IPS-11a (cell line): ENCODE data around the gene INTS2.
"Not testable (repeated sequence)": the region's sequence is repeated elsewhere in the genome, so short reads cannot be mapped to it uniquely, and the experiment has no call there.

Experiments used
- H3K4me3 ChIP-seq: one replicate; pipeline ENCODE4 v1.5.1; 2013; ENCODE audit warnings: low read depth, low read length, control low read depth

Gene INTS2

DNA sequence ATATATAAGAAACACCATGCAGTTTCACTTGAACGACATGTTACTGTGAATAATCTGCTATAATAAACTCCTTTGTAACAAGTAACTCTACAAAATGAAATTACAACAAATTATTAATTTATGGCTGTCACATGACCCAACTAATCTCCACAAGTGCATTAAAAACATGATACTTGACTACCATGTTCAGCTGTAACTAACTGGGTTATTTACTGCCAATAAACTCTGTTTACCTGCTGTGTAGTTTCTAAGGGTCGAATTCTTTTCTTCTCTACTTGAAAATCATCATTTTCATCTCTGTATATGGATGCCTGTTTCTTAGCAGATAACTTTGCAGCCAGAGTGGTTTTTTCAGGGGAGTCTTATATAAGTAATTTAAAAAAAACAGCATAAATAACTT is 78.9 kb downstream of the INTS2 start:
- no peak overlapping the region for H3K4me3 ChIP-seq

DNA sequence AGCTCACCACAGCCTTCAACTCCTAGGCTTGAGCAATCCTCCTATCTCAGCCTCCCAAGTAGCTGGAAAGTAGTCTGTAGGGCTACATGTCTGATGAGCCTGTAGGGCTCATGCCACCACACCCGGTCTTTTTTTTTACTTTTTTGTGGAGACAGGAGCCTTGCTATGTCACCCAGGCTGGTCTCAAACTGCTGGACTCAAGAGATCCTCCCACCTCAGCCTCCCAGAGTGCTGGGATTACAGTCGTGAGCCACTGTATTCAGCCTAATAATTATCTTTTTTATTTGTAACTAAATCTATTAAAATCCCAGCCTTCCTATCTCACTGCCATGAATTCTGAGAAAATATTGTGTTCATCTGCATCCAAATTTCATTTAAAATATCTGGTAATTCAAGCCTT is 79.5 kb downstream of the INTS2 start:
- no peak overlapping the region for H3K4me3 ChIP-seq

DNA sequence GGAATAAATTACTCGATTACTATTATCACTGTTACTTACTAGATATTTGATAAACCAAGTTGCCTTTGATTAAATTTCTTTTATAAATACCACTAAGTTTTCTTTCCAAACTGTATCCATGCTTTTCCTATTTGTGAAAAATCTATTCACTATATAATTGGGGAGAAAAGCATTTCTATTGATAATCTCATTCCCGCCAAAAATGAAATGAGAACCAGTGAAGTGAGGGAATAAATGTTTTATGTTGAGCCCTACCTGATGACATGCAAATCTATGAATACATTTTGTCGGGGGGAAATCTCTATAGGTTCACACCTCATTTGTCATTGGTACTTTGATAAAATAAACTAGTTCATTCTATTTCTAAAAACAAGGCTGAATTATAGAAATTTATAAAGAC is 80.1 kb downstream of the INTS2 start:
- H3K4me3 ChIP-seq = no peak overlapping the region

DNA sequence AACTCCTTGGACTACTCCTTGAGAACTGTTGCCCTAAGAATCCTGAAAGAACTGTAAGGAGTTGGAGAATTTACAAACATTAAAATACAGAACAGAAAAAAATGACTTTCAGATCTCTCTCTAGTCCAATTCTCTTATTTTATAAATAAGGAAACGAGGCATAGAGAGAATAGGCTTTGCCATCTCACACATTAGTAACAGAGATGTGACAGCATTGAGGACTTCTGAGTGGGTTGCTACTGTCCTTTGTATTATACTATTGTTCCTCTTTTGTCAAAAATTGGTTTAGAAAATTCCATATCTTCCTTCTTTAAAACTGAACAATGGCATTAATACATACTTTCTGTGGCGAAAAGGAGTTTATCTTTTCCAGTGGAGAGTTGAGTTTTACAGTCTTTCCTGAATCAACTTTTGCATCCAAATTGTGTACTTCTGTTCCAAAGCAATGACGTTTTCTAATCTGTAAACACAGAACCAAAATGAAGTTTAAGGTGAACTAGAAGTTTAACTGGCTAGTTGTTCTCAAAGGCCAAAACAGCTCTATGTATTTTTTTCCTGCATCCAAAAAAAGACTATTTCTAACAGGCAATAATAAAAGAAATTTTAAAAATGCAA is 80.9 kb downstream of the INTS2 start:
- H3K4me3 ChIP-seq = no peak overlapping the region

DNA sequence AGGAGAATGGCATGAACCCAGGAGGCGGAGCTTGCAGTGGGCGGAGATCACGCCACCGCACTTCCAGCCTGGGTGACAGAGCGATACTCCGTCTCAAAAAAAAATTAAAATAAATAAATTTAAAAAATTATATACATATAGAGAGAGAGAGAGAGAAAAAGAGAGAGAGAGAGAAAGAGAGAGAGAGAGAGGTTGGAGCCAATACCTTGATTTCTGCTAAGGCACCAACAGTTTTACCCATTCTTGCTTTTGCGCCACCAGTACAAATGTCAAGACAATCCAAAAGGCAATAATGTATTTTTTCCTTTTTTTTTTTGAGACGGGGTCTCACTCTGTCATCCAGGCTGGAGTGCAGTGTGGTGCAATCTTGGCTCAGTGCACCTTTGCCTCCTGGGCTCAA is 81.7 kb downstream of the INTS2 start:
- no peak overlapping the region for H3K4me3 ChIP-seq

DNA sequence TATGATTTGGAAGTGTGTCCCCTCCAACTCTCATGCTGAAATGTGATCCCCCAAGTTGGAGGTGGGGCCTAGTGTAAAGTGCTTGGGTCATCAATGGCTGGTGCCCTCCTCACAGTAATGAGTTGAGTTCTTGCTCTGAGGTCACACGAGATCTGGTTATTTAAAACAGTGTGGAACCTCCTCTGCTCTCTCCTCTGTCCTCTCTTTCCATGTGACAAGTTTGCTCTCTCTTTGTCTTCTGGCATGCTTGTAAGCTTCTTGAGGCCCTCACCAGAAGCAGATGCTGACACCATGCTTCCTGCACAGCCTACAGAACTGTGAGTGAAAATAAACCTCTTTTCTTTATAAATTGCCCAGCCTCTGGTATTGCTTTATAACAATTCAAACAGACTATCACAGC is 84.3 kb downstream of the INTS2 start:
- H3K4me3 ChIP-seq = no peak overlapping the region

DNA sequence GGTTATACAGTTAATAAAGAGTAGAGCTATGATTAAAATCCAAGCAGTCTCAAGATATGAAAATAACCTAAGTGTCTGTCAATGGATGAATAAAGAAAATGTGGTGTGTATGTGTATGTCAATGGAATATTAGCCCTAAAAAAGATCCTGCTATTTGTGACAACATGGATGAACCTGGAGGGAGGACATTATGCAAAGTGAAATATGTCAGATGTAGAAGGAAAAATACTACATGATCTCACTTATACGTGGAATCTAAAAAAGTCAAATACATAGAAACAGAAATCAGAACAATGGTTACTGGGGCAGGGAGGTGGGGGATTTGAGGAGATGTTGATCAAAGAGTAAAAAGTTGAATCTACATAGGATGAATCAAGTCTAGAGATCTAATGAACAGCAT is 84.9 kb downstream of the INTS2 start:
- no peak overlapping the region for H3K4me3 ChIP-seq

DNA sequence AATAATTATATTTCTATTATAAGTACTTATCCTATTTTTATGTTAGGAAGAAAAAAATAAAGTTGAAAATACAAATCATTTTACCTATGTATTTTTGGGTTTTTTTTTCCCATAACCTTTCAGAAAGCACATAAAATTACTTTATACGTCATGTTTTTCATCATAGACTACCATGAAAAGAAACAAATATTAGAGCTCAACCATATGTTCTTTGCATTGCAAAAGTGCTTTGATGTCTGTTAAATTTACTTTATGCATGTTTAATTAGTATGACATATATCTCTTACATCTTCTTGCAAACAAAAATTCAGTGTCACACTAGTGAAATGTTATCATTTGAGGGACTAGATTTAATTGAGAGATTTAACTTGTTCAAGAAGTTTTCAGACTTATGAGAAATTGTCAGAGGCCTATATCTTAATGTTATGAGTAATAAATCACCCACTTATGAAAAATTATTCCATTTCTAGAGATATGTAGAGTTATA is 88.4 kb downstream of the INTS2 start:
- H3K4me3 ChIP-seq = no peak overlapping the region

DNA sequence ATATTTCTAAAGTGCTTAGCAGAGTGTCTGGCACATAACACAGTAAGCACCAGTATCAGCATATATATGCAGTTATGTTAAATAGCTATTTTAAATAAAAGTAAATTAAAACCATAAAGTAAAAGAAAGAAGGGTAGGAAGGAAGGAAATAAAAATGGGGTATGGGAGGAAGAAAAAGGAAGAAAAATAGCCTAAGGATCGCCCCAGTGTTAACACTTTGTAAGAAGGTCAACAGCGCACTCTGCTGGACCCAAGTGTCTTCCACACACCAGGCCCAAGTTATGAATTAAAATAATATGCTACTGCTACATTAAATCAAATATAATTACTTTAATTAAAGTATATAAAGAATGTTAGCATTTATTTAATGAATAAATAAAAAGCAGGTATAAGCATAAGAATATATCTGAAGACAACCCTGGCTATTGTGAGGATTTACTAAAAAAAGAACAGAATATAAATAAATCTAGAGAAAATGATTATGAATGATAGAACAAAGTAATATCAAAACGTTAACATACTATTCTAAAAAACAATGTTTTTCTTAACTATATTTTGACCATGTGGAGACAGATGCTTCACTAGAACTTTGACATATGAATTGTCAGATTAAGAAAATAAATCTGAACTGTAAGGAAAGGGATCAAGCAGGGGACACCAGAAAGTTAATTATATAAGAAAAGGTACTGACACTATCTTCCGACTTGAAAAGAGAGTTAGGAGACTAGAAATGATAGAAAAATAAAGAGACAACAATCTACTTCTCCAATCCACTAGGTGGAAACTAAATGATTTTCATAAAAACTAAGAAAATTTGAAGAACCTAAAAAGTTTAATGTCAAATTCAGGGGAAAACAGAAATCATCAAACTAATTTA is 90.4 kb downstream of the INTS2 start:
- no peak overlapping the region for H3K4me3 ChIP-seq

DNA sequence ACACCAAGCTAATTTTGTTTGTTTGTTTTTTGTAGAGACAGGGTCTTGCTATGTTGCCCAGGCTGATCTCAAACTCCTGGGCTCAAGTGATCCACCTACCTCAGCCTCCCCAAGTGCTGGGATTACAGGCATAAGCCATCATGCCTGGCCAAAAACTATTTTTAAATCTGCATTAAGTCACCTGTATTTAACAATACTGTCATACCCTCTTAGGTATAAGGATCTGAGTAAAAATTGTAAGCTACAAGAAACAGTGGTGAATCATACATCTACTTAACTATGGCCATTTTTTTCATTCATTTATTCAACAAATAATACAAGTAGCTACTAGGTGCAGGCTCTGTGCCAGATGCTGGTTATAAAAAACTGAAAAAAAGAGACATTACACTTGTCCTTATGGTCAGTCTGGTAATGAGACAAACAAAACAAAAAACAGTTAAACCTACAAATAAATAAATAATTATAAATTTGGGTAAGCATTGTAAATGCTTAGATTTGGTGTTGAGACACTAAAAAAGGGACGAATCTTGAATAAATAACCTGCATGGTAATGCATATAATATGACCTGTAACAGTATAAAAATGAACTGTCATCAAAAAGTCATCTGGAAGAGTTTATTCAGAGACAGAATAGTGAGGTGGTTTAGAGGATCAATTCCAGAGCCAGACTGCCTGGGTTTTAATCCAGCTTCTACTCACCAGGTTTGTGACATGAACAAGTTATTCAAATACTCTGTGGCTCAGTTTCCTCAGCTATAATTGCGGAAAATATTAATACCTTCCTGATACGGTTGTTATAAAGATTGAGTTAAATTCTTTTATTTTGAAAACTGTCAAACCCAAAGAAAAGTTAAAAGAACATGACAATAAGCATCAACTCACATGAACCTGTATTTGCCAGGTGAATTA is 91.3 kb downstream of the INTS2 start:
- H3K4me3 ChIP-seq = no peak overlapping the region

DNA sequence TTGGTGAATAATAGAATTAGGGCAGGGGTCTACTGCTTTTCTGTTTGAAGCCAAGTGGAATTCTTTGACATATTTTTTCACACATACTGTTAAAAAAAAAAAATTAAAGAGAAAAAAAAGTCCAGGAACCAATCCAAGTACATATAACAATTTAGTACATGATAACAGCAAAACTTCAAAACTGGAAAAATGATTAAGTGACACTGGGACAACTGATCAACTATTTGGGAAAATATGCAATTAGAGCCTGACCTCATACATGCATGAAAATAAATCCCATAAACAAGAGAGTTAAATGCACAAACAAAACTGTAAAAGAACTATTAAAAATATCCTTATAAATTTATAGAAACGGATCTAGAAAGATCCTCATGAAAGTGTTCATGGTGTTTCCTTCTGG is 92.2 kb downstream of the INTS2 start:
- no peak overlapping the region for H3K4me3 ChIP-seq

DNA sequence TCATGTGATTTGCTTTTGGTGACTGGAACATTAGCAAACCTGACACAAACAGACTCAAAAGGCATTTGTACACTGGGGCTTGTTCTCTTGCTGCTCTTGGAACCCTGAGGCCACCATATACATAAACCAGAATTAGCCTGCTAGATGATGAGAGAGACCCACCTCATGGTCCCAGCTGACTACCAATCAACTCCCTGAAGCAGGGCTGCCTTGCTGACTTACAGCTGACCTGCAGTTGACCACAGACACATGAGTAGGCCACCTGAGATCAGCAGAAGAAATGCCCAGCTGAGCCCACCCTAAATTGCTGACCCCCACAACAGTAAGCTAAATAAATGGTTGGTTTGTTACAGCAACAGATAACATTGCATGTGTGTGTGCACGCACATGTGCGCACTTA is 93.2 kb downstream of the INTS2 start:
- no peak overlapping the region for H3K4me3 ChIP-seq

DNA sequence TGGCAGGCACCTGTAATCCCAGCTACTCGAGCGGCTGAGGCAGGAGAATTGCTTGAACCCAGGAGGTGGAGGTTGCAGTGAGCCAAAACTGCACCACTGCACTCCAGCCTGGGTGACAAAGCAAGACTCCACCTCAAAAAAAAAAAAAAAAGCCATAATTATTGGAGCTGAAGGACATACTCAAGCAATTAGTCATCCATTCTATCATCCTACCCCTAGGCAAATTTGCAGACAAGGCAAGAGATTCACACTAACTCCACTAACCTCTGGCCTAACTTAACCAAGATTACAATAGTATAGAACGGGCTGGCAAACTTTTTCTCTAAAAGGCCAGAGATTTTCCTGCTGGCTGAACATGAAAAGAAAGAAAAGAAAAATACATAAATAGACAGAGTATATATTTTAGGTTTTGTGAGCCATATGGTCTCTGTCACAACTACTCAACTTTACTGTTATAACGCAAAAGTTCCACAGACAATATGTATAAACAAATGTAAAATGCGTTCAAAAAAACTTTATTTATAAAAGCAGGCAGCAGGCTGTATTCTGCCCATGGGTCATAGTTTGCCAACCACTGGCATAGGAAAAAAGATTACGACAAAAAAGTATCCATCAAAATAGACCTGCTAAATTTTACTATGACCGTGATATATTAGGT is 94.1 kb downstream of the INTS2 start:
- H3K4me3 ChIP-seq = no peak overlapping the region

DNA sequence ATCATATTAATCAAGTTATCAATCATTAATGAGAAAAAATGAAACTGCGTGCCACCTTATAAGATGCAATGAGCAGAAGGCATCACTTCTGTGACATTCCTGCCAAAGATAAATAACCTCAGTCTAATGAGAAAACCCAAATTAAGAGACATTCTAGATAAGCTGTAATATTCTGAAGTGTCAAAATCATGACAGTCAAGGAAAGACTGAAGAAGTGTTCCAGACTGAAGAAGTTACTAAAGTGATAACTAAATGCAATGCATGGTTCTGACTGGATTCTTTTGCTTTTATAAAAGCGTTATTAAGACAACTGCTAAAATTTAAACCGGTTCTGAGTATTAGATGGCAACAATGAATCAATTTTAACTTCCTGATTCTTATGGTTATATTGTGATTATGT is 95.3 kb downstream of the INTS2 start:
- no peak overlapping the region for H3K4me3 ChIP-seq

DNA sequence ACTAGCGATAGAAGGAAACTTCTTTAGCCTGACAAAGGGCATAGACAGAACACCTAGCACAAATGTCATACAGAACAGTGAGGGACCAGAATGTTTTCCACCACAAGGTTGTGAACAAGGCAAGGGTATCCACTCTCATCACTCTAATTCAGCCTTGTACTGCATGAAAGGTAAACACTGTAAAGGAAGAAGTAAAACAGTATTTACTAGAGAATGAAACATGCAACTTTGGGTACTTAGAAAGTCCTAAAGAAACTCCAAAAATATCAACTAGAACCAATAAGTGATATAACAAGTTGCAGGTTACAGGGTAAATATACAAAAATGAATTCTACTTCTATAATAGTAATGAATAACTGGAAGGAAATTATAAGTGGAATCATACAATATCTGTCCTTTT is 96.7 kb downstream of the INTS2 start:
- no peak overlapping the region for H3K4me3 ChIP-seq

DNA sequence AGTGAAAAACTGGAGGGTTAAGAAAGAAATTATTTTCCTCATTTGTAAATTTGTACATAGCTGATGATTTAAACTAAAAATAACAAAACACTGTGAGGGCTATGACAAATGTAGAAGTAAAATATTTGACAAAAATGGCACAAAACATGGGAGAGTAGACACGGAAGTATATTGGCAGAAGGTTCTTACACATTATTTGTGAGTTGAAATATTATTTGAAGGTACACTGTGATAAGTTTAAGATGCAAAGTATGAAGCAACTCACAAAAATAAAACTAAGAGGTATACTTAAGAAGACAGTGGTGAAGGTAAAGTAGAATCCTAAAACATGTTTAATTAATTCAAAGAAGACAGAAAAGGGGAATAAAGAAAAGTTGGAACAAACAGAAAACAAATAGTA is 99.1 kb downstream of the INTS2 start:
- no peak overlapping the region for H3K4me3 ChIP-seq

DNA sequence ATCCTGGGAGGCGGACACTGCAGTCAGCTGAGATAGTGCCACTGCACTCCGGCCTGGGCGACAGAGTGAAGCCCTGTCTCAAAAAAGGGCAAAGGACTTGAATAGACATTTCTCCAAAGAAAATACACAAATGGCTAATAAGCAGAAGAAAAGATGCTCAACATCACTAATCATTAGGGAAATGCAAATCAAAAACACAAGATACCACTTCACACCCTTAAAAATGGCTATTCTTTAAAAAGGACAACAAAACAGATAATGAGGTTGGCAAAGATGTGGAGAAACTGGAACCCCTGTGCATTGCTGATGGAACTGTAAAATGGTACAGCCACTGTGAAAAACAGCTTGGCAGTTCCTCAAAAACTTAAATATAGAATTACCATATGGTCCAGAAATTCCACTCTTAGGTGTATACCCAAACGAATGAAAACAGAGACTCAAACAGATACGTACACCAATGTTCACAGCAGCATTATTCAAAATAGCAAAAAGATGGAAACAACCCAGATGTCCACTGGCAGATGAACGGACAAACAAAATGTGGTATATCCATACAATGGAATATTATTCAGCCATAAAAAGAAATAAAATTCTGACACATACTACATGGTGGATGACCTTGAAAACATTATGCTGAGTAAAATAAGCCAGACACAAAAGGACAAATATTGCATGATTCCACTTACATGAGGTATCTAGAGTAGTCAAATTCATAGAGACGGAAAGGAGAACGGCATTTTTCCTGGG is 100.0 kb downstream of the INTS2 start:
- H3K4me3 ChIP-seq = no peak overlapping the region

DNA sequence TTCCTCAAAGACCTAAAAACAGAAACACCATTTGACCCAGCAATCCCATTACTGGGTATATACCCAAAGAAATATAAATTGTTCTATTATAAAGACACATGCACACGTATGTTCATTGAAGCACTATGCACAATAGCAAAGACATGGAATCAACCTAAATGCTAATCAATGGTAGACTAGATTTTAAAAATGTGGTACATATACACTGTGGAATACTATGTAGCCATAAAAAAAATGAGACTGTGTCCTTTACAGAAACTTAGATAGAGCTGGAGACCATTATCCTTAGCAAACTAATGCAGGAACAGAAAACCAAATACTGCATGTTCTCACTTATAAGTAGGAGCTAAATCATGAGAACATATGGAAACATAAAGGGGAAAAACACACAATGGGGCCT is 100.9 kb downstream of the INTS2 start:
- H3K4me3 ChIP-seq = not testable (repeated sequence)

DNA sequence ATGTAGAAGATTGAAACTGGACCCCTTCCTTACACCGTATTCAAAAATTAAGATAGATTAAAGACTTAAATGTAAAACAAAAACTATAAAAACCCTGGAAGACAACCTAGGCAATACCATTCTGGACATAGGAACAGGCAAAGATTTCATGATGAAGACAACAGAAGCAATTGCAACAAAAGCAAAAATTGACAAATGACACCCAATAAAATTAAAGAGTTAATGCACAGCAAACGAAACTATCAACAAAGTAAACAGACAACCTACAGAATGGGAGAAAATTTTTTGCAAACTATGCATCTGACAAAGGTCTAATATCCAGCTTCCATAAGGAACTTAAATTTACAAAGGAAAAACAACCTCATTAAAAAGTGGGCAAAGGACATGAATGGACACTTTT is 101.6 kb downstream of the INTS2 start:
- not testable (repeated sequence) for H3K4me3 ChIP-seq

DNA sequence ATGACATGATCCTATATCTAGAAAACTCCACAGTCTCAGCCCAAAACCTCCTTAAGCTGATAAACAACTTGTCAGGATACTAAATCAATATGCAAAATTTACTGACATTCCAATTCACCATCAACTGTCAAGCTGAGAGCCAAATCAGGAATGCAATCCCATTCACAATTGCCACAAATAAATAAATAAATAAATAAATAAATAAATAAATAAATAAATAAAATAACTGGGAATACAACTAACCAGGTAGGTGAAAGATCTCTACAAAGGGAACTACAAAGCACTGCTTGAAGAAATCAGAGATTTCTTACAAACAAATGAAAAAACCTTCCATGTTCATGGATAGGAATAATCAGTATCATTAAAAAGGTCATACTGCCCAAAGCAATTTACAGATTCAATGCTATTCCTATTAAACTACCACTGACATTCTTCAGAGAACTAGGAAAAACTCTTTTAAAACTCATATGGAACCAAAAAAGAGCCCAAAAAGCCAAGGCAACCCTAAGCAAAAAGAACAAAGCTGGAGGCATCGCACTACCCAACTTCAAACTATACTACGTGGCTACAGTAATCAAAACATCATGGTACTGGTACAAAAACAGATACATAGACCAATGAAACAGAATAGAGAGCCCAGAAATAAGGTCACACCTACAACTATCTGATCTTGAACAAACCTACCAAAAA is 102.2 kb downstream of the INTS2 start:
- H3K4me3 ChIP-seq = no peak overlapping the region
